OCI-LY3 (cell line): ENCODE data around the gene TRIM34.
A peak's percentile ranks its signal among the peaks of the same experiment; 100 is the strongest.

Source experiments
- H2AFZ ChIP-seq: fragments of 200-600, 300-600 bp; shearing (Covaris generic); 2 replicates; pipeline ENCODE4 v1.6.0; 2014; ENCODE audit warnings: antibody characterized with exemption, low read depth, low read length
- H3K27ac ChIP-seq: fragments of 200-600, 300-600 bp; sonication (generic); 2 replicates; pipeline ENCODE4 v1.5.1; 2014; ENCODE audit warnings: mild to moderate bottlenecking, low read length, moderate library complexity, mixed read lengths
- H3K27me3 ChIP-seq: fragments of 200-600, 300-600 bp; sonication (generic); 2 replicates; pipeline ENCODE4 v1.6.1; 2014; ENCODE audit warnings: low read depth, low read length, mixed read lengths
- H3K36me3 ChIP-seq: fragments of 200-600, 300-600 bp; sonication (generic); replicated peaks from 2 replicates; pipeline ENCODE3; 2014; ENCODE audit warnings: low read depth, low read length, mixed read lengths
- H3K4me1 ChIP-seq: fragments of 300-600, 200-600 bp; sonication (generic); 2 replicates; pipeline ENCODE4 v1.6.1; 2014; ENCODE audit warnings: low read length, mixed read lengths
- H3K4me2 ChIP-seq: fragments of 200-600, 300-600 bp; sonication (generic); 2 replicates; pipeline ENCODE4 v1.6.1; 2014; ENCODE audit warnings: low read length, mixed read lengths
- H3K4me3 ChIP-seq: fragments of 300-600, 200-600 bp; sonication (generic); 2 replicates; pipeline ENCODE4 v1.5.1; 2014; ENCODE audit warnings: antibody characterized with exemption, mild to moderate bottlenecking, low read length, moderate library complexity
- H3K79me2 ChIP-seq: fragments of 300-600, 200-600 bp; shearing (Covaris generic); 2 replicates; pipeline ENCODE4 v1.6.1; 2014; ENCODE audit warnings: mild to moderate bottlenecking, low read length, mixed read lengths
- H3K9ac ChIP-seq: fragments of 300-600, 200-600 bp; shearing (Covaris generic); 2 replicates; pipeline ENCODE4 v1.6.0; 2014; ENCODE audit warnings: mild to moderate bottlenecking, low read length, moderate library complexity
- H3K9me3 ChIP-seq: fragments of 200-600, 300-600 bp; shearing (Covaris generic); 2 replicates; pipeline ENCODE4 v1.6.1; 2014; ENCODE audit warnings: low read length, mixed read lengths; ENCODE audit not compliant: insufficient read depth
- H4K20me1 ChIP-seq: fragments of 200-600, 300-600 bp; sonication (generic); 2 replicates; pipeline ENCODE4 v1.6.1; 2016; ENCODE audit warnings: low read length, mixed read lengths; ENCODE audit not compliant: insufficient read depth
- CTCF ChIP-seq: fragments of 200-600, 300-600 bp; sonication (generic); IDR thresholded peaks from 2 replicates; pipeline ENCODE4 v1.5.1; 2014; ENCODE audit warnings: antibody characterized with exemption, low read length, low read depth
- EZH2phosphoT487 ChIP-seq: fragments of 200-600 bp; shearing (Covaris generic); IDR thresholded peaks from 2 replicates; pipeline ENCODE4 v1.6.1; 2018; ENCODE audit warnings: antibody characterized with exemption, mixed run types, low read depth

The TRIM34 gene

GRCh38 chr11:5592615-5593014 is 32.2 kb upstream of the TRIM34 start:
- H3K4me1 ChIP-seq = no peaks in the 10 kb centered on the region
- no peaks in the 10 kb centered on the region for H3K79me2 ChIP-seq
- no peak overlapping the region for H3K4me2 ChIP-seq
- H3K4me3 ChIP-seq = no peak overlapping the region
- TF ChIP-seq EZH2phosphoT487 (no peak), CTCF (no peak)
- H3K27me3 ChIP-seq = no peaks in the 10 kb centered on the region
- no peaks in the 10 kb centered on the region for H3K9me3 ChIP-seq
- no peaks in the 10 kb centered on the region for H3K36me3 ChIP-seq
- no peaks in the 10 kb centered on the region for H4K20me1 ChIP-seq
- no peak overlapping the region for H3K27ac ChIP-seq
- no peak overlapping the region for H2AFZ ChIP-seq
- H3K9ac ChIP-seq = no peak overlapping the region

- Histone ChIP-seq H3K4me2 (no peak overlapping the region), H3K36me3 (no peaks in the 10 kb centered on the region), H3K4me1 (no peaks in the 10 kb centered on the region), H4K20me1 (no peaks in the 10 kb centered on the region), H2AFZ (no peak overlapping the region), H3K79me2 (no peaks in the 10 kb centered on the region), H3K4me3 (no peak overlapping the region), H3K9ac (no peak overlapping the region), H3K9me3 (no peaks in the 10 kb centered on the region), H3K27ac (no peak overlapping the region), H3K27me3 (no peaks in the 10 kb centered on the region)
- TF ChIP-seq CTCF (no peak), EZH2phosphoT487 (no peak)
Measured at GRCh38 chr11:5593146-5593545, 31.7 kb upstream of the TRIM34 start.

GRCh38 chr11:5596607-5597201 is 28.1 kb upstream of the TRIM34 start, which contains the start of gene TRIM6:
Gene TRIM6, plus strand, starts transcription at chr11:5596637. Its CDS starts 261 bp downstream, at chr11:5596898.
- Histone ChIP-seq H4K20me1 (no peaks in the 10 kb centered on the region), H3K9ac (peak within 1 kb of the TSS; percentile 24; the same call in 1 of the 2 replicates), H3K79me2 (no peaks in the 10 kb centered on the region), H3K27ac (no peak within 1 kb of the TSS), H3K4me2 (peak within 1 kb of the TSS; percentile 61), H3K27me3 (no peaks in the 10 kb centered on the region), H3K36me3 (no peaks in the 10 kb centered on the region), H3K4me1 (peaks cover 4% of the 10 kb centered on the region), H3K9me3 (no peaks in the 10 kb centered on the region), H2AFZ (no peak within 1 kb of the TSS; the same call in 1 of the 2 replicates), H3K4me3 (peak within 1 kb of the TSS; percentile 72)
- TF ChIP-seq CTCF = no peak
- TF ChIP-seq EZH2phosphoT487 = no peak

- no peak overlapping the region for H3K4me2 ChIP-seq
- no peak overlapping the region for H3K4me3 ChIP-seq
- H3K27me3 ChIP-seq = no peaks in the 10 kb centered on the region
- peaks cover 4% of the 10 kb centered on the region for H3K4me1 ChIP-seq
- no peaks in the 10 kb centered on the region for H4K20me1 ChIP-seq
- H3K79me2 ChIP-seq = no peaks in the 10 kb centered on the region
- no peak overlapping the region for H3K27ac ChIP-seq
- no peak overlapping the region for H3K9ac ChIP-seq
- TF ChIP-seq EZH2phosphoT487 (no peak), CTCF (no peak)
- no peaks in the 10 kb centered on the region for H3K36me3 ChIP-seq
- H3K9me3 ChIP-seq = no peaks in the 10 kb centered on the region
- no peak overlapping the region for H2AFZ ChIP-seq
Measured at GRCh38 chr11:5597953-5598352, 26.8 kb upstream of the TRIM34 start.
